KOPT-K1 (cell line): Measurements from ENCODE around the gene ATP8A2.

ENCODE experiments used
- H3K27ac ChIP-seq: fragments of 200-600 bp; sonication (generic); 2 replicates; pipeline ENCODE4 v1.5.1; 2016; ENCODE audit warnings: antibody characterized with exemption, mild to moderate bottlenecking, low read depth, low read length; ENCODE audit not compliant: poor library complexity, severe bottlenecking
- H3K36me3 ChIP-seq: fragments of 200-600 bp; sonication (generic); 2 replicates; pipeline ENCODE4 v1.5.1; 2017; ENCODE audit warnings: antibody characterized with exemption, mild to moderate bottlenecking, low read length, moderate library complexity; ENCODE audit not compliant: insufficient read depth
- H3K9me3 ChIP-seq: fragments of 200-600 bp; sonication (generic); 2 replicates; pipeline ENCODE4 v1.5.1; 2017; ENCODE audit warnings: antibody characterized with exemption, low read length, mild to moderate bottlenecking; ENCODE audit not compliant: insufficient read depth, poor library complexity, severe bottlenecking

The ATP8A2 gene

DNA sequence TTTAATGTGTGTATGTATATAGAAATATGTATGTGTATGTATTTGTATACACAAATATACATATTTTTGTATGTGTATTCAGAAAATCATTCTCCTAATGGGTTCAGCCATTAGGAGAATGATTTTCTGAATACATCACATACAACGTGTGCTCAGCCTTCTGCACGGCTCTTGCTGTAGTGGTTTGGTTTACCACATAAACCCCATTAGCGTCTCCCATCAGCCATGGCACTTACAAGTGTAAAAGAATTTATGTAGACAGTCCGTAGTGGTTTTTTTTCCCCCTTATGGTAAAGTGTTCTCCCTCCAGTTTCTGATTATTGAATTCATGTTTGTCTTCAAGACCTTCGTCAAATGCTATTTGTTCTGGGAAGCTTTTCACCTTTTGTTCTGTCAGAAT lies 38.2 kb downstream of the ATP8A2 start:
- H3K36me3 ChIP-seq: no peaks in the 10 kb centered on the region
- no peak overlapping the region for H3K27ac ChIP-seq
- peaks cover 24% of the 10 kb centered on the region for H3K9me3 ChIP-seq

DNA sequence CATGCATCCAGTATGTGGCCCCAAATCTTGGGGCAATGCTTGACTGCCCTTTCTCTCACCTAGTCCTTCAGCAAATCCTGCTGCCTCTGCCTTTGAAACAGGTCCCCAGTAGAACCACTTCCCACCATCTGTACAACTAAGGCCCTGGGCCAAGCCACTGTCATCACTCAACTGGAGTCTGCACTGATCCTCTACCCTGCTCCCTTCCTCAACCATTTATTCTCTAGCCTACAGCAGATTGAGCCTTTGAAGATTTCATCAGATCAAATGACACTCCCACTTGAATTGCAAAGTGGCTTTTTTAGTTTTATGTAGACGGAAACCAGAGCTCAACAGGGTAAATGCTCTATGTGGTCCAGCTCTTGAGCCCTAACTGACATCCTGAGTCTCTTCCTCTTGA lies 43.5 kb downstream of the ATP8A2 start:
- H3K36me3 ChIP-seq: no peaks in the 10 kb centered on the region
- H3K27ac ChIP-seq: no peak overlapping the region
- peaks cover 23% of the 10 kb centered on the region for H3K9me3 ChIP-seq

GRCh38 chr13:25417535-25417934 lies 45.8 kb downstream of the ATP8A2 start:
- Histone ChIP-seq H3K9me3 (peaks cover under 1% of the 10 kb centered on the region), H3K27ac (no peak overlapping the region), H3K36me3 (no peaks in the 10 kb centered on the region)

DNA sequence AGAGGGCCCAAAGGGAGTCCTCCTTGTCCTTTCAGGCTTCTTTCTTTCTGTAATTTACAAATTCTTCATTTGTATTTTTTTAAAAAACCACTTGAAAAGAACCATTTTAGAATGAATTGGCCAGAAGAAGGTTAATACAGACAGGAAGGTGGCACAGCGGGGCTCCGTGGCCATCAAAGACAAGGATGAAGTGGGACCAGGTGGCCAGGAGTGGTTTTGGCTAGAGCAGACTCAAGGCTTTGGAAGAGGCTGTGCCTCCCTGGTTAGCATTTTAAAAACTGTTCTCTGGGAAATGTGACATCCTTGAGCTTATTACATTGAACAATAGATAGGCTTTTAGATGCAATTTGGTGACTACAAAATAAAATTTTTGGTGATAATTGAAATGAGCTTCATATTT lies 48.4 kb downstream of the ATP8A2 start:
- H3K9me3 ChIP-seq: no peaks in the 10 kb centered on the region
- no peak overlapping the region for H3K27ac ChIP-seq
- no peaks in the 10 kb centered on the region for H3K36me3 ChIP-seq

GRCh38 chr13:25421612-25422011 lies 49.8 kb downstream of the ATP8A2 start:
- Histone ChIP-seq H3K36me3 (no peaks in the 10 kb centered on the region), H3K27ac (no peak overlapping the region), H3K9me3 (no peaks in the 10 kb centered on the region)

DNA sequence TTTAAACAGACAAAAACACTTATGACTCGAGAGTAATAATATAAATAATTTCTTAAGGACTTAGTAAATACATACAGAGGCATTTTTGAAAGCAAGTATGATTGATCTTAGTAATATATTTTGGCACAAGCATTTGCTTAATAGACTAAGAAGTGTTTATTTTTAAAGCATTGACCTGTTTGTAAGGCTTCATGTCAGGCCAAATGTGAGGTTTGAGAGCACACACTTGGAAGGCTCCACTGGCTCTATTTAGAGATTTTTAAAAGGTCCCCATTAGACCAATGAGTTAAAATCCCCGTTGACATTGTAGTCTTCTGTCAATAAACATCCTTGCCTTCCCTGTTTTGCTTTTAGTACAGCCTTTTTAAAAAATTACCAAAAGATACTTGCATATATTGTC lies 50.4 kb downstream of the ATP8A2 start:
- H3K9me3 ChIP-seq: no peaks in the 10 kb centered on the region
- H3K27ac ChIP-seq: no peak overlapping the region
- no peaks in the 10 kb centered on the region for H3K36me3 ChIP-seq

DNA sequence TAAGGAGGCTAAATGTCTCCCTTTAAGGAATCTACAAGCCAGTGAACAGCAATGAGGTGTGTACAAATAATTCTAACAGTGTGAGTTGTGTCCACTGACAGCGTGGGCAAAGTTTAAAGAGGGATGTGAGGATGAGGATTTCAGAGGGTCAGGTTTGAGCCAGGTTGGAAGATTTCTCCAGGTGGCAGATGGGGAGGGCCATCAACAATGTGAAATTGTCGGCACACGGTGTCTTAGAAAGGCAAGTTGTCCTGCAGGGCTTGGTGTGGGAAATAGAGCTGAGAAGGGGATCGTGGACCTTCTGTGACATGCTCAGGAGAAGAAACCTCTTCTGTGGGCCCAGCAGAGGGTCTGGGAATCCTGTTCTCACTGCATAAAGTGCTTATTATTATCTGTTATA lies 52.1 kb downstream of the ATP8A2 start:
- Histone ChIP-seq H3K27ac (no peak overlapping the region), H3K36me3 (no peaks in the 10 kb centered on the region), H3K9me3 (no peaks in the 10 kb centered on the region)

DNA sequence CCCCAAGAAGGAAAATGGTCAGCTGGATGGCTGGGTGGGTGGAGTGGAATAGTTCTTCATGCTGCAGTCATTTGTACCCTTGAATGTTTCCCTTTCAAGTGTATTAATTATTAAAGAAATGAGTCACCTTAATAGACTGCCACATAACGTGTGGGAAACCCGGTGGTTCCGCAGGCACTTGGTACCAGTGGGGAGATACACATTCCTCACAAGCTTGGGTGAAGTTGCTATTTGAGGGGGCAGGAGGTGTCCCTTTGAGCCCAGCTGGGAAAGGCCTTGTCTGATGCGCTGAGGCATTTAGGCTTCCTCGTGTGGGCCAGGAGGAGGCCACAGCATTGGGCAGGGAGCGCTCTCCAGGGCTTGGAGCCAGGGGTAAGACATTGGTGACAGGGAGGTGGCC lies 57.7 kb downstream of the ATP8A2 start:
- Histone ChIP-seq H3K9me3 (no peaks in the 10 kb centered on the region), H3K36me3 (no peaks in the 10 kb centered on the region), H3K27ac (no peak overlapping the region)

- no peaks in the 10 kb centered on the region for H3K36me3 ChIP-seq
- H3K27ac ChIP-seq: no peak overlapping the region
- H3K9me3 ChIP-seq: no peaks in the 10 kb centered on the region
These were observed 60.9 kb downstream of the ATP8A2 start for GRCh38 chr13:25432691-25433090.

GRCh38 chr13:25440061-25440460 lies 68.3 kb downstream of the ATP8A2 start:
- Histone ChIP-seq H3K36me3 (no peaks in the 10 kb centered on the region), H3K9me3 (no peaks in the 10 kb centered on the region), H3K27ac (no peak overlapping the region)

DNA sequence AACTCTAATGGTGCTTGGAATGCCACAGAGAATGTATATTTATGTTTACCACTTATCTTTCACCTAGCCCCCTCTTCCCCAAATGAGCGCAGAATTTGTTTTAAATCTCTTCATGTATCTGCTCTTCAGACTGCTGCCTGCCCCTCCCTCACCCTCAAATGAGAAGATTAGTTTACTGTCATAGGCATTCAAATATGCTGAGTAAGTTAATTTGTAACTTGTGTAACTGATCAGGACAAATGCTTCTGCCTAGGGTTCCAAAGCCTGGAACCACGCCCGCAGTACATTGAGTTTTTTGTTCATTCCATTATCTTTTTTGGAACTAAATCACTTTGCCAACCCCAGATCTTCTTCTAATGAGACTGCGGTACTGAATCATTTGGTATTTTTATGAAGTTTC lies 74.5 kb downstream of the ATP8A2 start:
- Histone ChIP-seq H3K9me3 (peaks cover 3% of the 10 kb centered on the region), H3K27ac (no peak overlapping the region), H3K36me3 (no peaks in the 10 kb centered on the region)

DNA sequence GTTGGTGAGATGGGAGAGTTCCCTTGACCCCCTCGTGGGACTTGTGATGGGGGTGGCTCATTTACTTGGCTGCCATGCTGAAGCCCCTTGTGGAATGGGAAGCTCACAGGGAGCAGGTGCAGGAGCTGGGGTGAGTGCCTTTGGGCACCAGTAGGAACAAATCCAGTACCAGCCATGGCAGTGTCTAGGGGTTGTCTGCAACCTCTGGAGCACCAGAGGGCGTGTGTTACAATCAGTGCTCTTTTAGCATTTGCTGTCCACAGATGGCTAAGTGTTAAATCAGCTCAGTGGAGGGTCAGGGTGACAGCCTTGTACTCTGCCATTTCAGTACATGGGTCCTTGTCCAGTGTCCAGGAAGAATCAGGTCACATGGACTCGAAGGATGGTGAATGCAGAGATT lies 75.6 kb downstream of the ATP8A2 start:
- Histone ChIP-seq H3K9me3 (peaks cover 3% of the 10 kb centered on the region), H3K27ac (no peak overlapping the region), H3K36me3 (no peaks in the 10 kb centered on the region)

DNA sequence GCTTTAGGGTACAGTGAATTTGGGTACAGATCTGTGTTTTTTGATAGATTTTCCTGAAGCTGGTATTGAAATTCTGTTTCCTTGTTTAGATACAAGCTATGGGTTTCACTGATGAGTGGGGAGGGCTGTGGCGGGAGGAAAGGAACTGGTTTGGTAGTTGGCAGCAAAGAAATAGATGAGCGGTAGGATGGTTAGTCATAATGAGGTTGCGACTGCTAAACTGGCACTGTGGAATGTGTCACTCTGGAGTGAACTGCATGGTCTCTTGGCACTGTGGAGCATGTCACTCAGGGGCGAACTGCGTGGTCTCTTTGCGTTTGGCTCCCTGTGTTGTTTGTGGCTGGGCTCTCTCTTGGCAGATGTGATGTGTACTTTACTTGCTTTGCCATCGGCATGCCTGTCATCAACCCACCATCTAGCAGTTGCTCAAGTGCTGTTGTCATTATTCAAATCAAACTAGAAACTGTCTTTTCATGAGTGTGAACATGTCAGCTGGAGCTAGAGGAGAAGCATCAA lies 82.1 kb downstream of the ATP8A2 start:
- H3K27ac ChIP-seq: no peak overlapping the region
- no peaks in the 10 kb centered on the region for H3K9me3 ChIP-seq
- no peaks in the 10 kb centered on the region for H3K36me3 ChIP-seq

DNA sequence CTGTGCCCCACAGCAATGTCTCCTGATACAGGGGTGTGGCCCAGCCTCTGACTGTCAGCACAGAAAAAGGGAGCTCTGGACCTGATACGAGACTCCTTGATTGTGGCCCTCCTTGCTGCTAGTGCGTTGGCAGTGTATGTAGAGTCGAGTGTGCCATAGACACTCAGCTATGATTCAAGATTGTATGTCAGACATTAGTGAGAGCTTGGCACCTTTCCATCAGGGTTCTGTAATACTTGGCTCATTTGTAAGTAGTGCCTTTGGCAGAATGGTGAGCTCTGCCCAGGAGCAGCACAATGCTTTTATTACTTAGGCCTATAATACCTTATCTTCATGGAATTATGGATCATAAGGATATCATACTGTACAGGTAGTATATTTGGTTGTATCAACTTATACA lies 83.4 kb downstream of the ATP8A2 start:
- Histone ChIP-seq H3K27ac (no peak overlapping the region), H3K9me3 (no peaks in the 10 kb centered on the region), H3K36me3 (no peaks in the 10 kb centered on the region)

- Histone ChIP-seq H3K27ac (no peak overlapping the region), H3K9me3 (no peaks in the 10 kb centered on the region), H3K36me3 (no peaks in the 10 kb centered on the region)
These were observed 85.8 kb downstream of the ATP8A2 start for GRCh38 chr13:25457566-25457965.

- Histone ChIP-seq H3K36me3 (no peaks in the 10 kb centered on the region), H3K27ac (no peak overlapping the region), H3K9me3 (no peaks in the 10 kb centered on the region)
These were observed 90.7 kb downstream of the ATP8A2 start for GRCh38 chr13:25462301-25463125.
